GM20431 (cell line): Measurements from ENCODE around the gene CGB3.

Experiments used
- in situ Hi-C: fragments of 300-500 bp; cut with MseI, MboI; formaldehyde crosslinking; loops from one replicate; pipeline ENCODE4 v1.15.0; 2020; ENCODE audit warnings: low sequenced_read_pairs; ENCODE audit not compliant: unreplicated experiment

The CGB3 gene

DNA sequence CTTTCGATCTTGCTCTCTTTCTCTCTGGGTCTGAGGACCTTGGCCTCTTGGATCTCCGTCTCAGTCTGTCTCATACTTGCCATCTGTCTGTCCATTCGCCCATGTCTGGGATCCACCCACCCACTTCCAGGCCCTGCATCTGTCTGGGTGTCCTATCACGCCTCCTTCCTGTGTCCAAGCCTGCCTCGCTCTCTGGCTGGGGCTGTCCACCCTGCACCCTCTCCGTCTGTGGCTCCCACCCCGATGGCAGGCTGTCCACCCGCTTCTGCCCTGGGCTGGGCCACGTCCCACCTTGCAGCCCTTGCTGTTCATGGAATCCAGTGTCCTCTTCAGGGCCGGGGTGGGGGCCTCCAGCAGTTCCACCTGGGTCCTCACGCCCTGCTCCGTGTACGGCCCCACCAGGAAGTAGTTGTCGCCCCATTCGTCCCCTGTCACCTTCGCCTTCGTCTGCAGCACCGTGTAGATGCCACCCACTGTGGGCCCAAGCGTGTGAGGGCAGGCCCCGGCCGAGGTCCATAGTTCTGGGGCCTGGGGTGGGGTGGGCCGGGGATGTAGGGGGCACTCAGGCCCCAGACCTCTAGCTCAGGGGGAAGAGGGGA lies 33.0 kb downstream of the CGB3 start:
- in situ Hi-C loops = no loop called here

DNA sequence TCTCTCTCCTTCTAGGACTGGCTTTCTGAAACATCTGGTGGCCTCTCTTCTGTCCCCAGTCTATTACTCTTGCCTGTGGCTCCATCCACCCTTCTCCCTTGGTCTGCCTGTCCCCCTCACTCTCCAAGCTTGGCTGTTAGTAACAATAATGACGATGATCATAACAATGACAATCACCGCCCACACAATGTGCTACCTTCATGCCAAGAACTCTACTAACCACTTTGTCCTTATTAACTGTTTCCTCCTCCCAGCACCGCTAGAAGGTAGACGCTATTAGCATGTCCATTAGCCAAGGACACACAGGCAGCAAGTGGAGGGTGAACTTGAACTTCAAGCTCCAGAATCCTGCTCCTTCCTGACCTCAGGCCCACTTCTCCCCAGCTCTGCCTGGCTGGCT lies 33.7 kb downstream of the CGB3 start:
- in situ Hi-C loops = no loop called here

DNA sequence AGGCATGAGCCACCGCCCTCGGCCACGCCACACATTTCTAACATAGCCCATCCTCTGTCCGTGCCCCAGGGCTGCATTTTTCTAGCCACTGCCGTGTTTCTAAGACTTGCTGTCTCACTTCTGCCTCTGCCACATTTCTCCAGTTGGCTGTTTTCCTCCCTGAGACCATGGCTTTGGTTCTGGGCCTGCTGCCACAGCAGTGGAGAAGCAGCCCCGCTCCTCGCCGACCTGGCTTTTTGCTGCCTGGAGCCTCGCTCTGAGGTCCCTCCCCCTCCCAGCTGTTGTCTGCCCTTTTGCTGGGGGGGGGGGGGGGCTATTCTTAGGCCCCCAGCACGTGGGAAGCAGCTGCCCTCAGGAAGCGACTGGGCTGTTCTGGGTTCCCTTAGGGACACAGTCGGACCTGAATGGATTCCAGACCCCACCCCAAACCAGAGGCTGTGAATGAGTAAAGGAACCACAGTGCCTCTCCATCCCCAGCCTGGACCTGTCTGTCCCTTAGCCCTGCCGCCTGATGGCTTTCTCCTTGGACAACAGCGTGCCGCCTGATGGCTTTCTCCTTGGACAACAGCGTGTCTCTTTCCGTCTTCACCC lies 34.3 kb downstream of the CGB3 start:
- in situ Hi-C loops = no loop called here

DNA sequence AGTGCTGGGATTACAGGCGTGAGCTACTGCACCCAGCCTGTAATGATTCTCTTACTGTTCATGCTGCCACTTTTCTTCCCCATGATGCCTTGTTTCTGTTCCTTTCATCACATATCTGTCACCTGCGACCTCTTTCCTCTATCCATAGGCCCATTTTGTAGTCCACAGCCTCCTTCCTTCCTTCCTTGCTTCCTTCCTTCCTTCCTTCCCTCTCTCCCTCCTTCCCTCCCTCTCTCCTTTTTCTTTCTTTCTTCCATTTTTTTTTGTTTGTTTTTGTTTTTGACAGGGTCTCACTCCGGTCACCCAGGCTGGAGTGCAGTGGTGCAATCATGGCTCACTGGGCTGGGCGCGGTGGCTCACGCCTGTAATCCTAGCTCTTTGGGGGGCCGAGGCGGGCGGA lies 35.3 kb downstream of the CGB3 start:
- in situ Hi-C loops = no loop called here

DNA sequence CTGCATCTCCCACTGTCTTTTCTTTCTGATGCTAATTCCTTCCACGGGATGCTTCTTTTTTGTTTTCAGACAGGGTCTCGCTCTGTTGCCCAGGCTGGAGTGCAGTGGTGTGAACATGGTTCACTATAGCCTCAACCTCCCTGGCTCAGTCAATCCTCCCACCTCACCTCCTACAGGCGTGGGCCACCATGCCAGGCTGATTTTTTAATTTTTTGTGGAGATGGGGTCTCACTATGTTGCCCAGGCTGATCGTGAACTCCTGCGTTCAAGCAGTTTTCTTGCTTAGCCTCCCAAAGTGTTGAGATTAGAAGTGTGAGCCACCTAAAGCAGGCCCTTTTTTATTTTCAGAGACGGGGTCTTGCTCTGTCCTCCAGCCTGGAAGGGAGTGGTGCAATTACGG lies 35.8 kb downstream of the CGB3 start:
- in situ Hi-C loops = no loop called here

DNA sequence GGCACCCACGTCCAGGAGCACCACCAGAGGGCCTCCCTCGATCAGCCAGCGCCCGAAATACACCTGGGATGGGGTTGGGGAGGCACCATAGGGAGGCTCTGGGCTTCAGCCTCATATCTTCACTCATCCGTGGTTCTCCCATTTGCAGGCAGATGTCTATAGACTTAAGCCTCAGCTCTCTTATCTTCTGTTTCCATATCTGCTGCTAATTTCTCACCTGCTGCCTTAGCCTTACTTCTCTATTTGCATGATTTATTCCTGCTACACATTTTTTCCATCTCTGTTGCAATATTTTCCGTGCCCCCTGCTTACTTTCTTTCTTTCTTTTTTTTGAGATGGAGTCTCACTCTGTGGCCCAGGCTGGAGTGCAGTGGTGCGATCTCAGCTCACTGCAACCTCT lies 36.8 kb downstream of the CGB3 start:
- in situ Hi-C loops = no loop called here

DNA sequence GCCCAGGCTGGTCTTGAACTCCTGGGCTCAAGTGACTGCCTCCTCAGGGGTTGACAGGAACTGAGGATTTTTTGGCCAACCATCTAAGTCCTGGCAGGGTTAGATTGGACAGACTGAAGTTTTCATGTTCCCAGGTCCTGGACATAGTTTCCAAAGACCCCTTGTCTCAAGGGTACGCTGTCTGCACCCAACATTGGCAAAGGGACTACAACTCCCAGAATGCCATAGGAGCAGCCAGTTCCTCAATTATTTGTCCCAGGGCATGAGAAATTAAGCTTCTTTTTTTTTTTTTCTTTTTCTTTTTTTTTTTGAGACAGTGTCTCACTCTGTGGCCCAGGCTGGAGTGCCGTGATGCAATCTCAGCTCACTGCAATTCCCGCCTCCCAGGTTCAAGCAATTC lies 37.9 kb downstream of the CGB3 start:
- in situ Hi-C loops = no loop called here

DNA sequence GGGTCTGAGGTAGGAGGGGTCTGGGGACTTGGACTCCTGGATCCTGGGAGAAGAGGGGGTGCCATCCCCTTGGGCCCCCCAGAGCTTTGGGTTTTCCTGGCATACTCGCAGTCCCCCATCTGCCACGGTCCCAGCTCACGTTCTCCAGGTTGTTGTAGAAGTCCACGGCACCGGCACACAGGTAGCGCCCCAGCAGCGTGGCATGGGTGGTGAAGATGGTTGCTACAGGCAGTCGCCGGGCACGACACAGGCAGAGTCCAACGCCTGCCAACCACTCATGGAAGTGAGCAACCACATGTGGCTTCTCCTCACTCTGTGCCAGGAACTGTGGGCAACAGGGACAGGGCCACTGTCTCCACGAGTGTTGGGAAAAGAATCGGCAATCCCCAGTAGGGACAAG lies 38.4 kb downstream of the CGB3 start:
- in situ Hi-C loops = no loop called here

DNA sequence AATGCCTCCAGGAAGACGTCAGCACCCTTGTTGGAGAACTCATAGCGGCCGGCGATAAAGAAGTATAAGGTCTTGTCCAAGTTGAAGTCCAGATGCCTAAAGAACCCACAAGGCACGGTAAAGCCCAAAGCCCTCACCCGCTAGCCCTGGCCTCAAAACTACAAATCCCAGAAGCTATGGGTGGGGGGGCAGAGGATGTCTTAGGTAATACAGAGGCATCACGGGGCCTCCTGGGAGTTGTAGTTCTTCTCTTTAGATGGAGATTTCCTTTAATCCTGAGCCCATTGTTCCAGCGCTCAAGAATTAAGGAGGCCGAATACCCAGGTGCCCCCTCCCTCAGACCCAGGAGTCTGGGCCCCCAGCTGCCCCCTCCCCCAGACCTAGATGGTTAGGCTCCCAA lies 41.9 kb downstream of the CGB3 start:
- in situ Hi-C loops = no loop called here

DNA sequence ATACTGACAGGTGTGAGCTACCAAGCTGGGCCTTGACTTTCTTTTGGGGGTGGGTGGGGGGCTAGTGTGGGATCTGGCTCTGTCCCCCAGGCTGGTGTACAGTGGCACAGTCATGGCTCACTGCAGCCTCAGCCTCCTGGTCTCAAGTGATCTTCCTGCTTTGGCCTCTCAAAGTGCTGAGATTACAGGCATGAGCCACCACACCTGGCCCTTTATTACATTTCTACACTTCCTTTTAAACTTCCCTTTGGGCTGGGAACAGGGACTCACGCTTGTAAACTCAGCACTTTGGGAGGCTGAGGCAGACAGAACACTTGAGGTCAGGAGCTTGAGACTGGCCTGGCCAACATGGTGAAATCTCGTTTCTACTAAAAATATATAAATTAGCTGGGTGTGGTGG lies 47.1 kb downstream of the CGB3 start:
- in situ Hi-C loops = no loop called here

DNA sequence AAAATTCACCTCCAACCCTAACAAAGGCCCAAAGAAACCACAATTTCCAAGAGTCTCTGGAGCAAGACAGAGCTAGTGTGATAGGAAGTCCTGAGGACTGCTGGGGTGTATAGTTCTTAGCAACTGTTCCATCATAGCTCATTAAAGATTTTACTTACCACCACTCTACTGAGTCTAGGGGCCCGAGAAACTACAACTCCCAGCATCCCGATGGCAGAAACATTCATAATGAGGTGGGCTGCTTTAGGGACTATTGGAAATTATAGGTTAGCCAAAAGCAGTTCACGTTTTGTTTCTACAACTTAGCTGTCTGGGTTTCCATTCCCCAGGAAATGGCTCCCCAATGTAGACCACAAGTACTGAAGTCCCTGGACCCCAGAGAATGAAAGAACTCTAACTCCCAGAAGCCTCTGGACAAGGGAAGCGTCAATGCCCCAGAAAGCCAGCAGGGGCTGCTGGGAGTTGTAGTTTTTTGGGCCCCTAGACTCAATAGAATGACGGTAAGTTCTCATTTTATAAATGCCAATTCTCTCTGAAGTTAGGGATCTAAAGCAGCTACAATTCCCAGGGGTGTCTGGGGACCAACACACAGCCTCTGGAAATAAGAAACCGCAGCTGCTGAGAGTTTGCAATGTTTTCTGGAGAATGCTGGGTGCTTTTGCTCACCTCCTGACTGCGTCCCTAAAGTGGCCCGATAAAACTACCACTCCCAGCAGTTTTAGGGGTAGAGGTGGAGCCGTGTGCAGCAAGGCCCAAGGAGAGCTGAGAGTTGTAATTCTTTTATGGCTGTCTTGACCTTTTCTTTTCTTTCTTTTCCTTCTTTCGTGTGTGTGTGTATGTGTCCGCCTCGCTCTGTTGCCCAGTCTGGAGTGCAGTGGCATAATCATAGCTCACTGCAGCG lies 47.9 kb downstream of the CGB3 start:
- in situ Hi-C loops = no loop called here
